ENCODE data around the gene TMEM119. TPM values are rescaled to one million over a fixed set of nuclear protein-coding genes. Genes with fewer than 3 reads are reported as not detected.

Gene TMEM119
- total RNA-seq, 1 experiment from 2014 or later: not detected

GRCh38 chr12:108551535-108551934 lies 46.3 kb downstream of the TMEM119 start:
- Histone ChIP-seq H3K27ac (ENCODE audit: low read length) (no peak overlapping the region), H3K36me3 (ENCODE audit: control insufficient read depth, insufficient read depth, low read length) (peaks cover 26% of the 10 kb centered on the region), H3K4me3 (ENCODE audit: low read depth in 2 of 2, low read length in 2 of 2) (no peak overlapping the region), H3K27me3 (ENCODE audit: control insufficient read depth, insufficient read depth, low read length) (no peaks in the 10 kb centered on the region), H3K4me1 (ENCODE audit: control insufficient read depth, insufficient read depth, low read length) (0 out of 2 replicates have a peak, but pooled peaks cover 3% of the 10 kb centered on the region), H3K9me3 (ENCODE audit: control insufficient read depth, insufficient read depth, low read depth, low read length) (no peaks in the 10 kb centered on the region)
- intact Hi-C loops (cut with micrococcal nuclease; ENCODE audit: unreplicated experiment) (no loop called here), in situ Hi-C loops (cut with HindIII; ENCODE audit: low pct_unique_long_range_greater_than_20kb, low sequenced_read_pairs) (no loop called here)
- CTCF ChIA-PET: no interaction called here
- POLR2A ChIA-PET: no interaction called here
- ATAC-seq: no peak
- DNase-seq (ENCODE audit: low read depth, low spot score): no peak
- no peak for TF ChIP-seq SIN3A (IDR thresholded peaks at IDR 0.05; ENCODE audit: borderline replicate concordance, insufficient read depth, low read depth, low read length)
- no peak for TF ChIP-seq TCF7L2 (IDR thresholded peaks at IDR 0.05; ENCODE audit: low read depth, low read length)
- TF ChIP-seq REST (IDR thresholded peaks at IDR 0.05; ENCODE audit: insufficient read depth in 1 of 2, low read depth in 2 of 2, low read length in 1 of 2): no peak
- TF ChIP-seq CTCF (IDR thresholded peaks at IDR 0.05): no peak
- no peak for TF ChIP-seq POLR2AphosphoS5 (IDR thresholded peaks at IDR 0.05; ENCODE audit: low read depth, low read length)
- BruUV-seq (replicated peaks): no TSS peak

GRCh38 chr12:108548954-108549521 lies 48.8 kb downstream of the TMEM119 start:
- Histone ChIP-seq H3K9me3 (ENCODE audit: control insufficient read depth, insufficient read depth, low read depth, low read length) (no peaks in the 10 kb centered on the region), H3K4me3 (ENCODE audit: low read depth in 2 of 2, low read length in 2 of 2) (no peak overlapping the region), H3K27ac (ENCODE audit: low read length) (no peak overlapping the region), H3K4me1 (ENCODE audit: control insufficient read depth, insufficient read depth, low read length) (no peaks in the 10 kb centered on the region), H3K36me3 (ENCODE audit: control insufficient read depth, insufficient read depth, low read length) (peaks cover 37% of the 10 kb centered on the region), H3K27me3 (ENCODE audit: control insufficient read depth, insufficient read depth, low read length) (no peaks in the 10 kb centered on the region)
- ChIA-PET POLR2A (no interaction called here), CTCF (no interaction called here)
- in situ Hi-C loops (cut with HindIII; ENCODE audit: low pct_unique_long_range_greater_than_20kb, low sequenced_read_pairs): no loop called here
- DNase-seq (ENCODE audit: low read depth, low spot score) (no peak), ATAC-seq (no peak)
- no peak for TF ChIP-seq REST (IDR thresholded peaks at IDR 0.05; ENCODE audit: insufficient read depth in 1 of 2, low read depth in 2 of 2, low read length in 1 of 2)
- TF ChIP-seq SIN3A (IDR thresholded peaks at IDR 0.05; ENCODE audit: borderline replicate concordance, insufficient read depth, low read depth, low read length): no peak
- no peak for TF ChIP-seq TCF7L2 (IDR thresholded peaks at IDR 0.05; ENCODE audit: low read depth, low read length)
- no peak for TF ChIP-seq POLR2AphosphoS5 (IDR thresholded peaks at IDR 0.05; ENCODE audit: low read depth, low read length)
- no peak for TF ChIP-seq CTCF (IDR thresholded peaks at IDR 0.05)
- no TSS peak for BruUV-seq (replicated peaks)
- intact Hi-C loops (cut with micrococcal nuclease; ENCODE audit: unreplicated experiment): no loop called here

Data from Panc1 (cell line).